OCI-LY3 (cell line): ENCODE measurements around the gene RPL31.

Experiments
- H2AFZ ChIP-seq: fragments of 200-600, 300-600 bp; shearing (Covaris generic); 2 replicates; pipeline ENCODE4 v1.6.0; 2014; ENCODE audit warnings: antibody characterized with exemption, low read depth, low read length
- H3K27ac ChIP-seq: fragments of 200-600, 300-600 bp; sonication (generic); 2 replicates; pipeline ENCODE4 v1.5.1; 2014; ENCODE audit warnings: mild to moderate bottlenecking, low read length, moderate library complexity, mixed read lengths
- H3K27me3 ChIP-seq: fragments of 200-600, 300-600 bp; sonication (generic); 2 replicates; pipeline ENCODE4 v1.6.1; 2014; ENCODE audit warnings: low read depth, low read length, mixed read lengths
- H3K36me3 ChIP-seq: fragments of 200-600, 300-600 bp; sonication (generic); replicated peaks from 2 replicates; pipeline ENCODE3; 2014; ENCODE audit warnings: low read depth, low read length, mixed read lengths
- H3K4me1 ChIP-seq: fragments of 300-600, 200-600 bp; sonication (generic); 2 replicates; pipeline ENCODE4 v1.6.1; 2014; ENCODE audit warnings: low read length, mixed read lengths
- H3K4me2 ChIP-seq: fragments of 200-600, 300-600 bp; sonication (generic); 2 replicates; pipeline ENCODE4 v1.6.1; 2014; ENCODE audit warnings: low read length, mixed read lengths
- H3K4me3 ChIP-seq: fragments of 300-600, 200-600 bp; sonication (generic); 2 replicates; pipeline ENCODE4 v1.5.1; 2014; ENCODE audit warnings: antibody characterized with exemption, mild to moderate bottlenecking, low read length, moderate library complexity
- H3K79me2 ChIP-seq: fragments of 300-600, 200-600 bp; shearing (Covaris generic); 2 replicates; pipeline ENCODE4 v1.6.1; 2014; ENCODE audit warnings: mild to moderate bottlenecking, low read length, mixed read lengths
- H3K9ac ChIP-seq: fragments of 300-600, 200-600 bp; shearing (Covaris generic); 2 replicates; pipeline ENCODE4 v1.6.0; 2014; ENCODE audit warnings: mild to moderate bottlenecking, low read length, moderate library complexity
- H3K9me3 ChIP-seq: fragments of 200-600, 300-600 bp; shearing (Covaris generic); 2 replicates; pipeline ENCODE4 v1.6.1; 2014; ENCODE audit warnings: low read length, mixed read lengths; ENCODE audit not compliant: insufficient read depth
- H4K20me1 ChIP-seq: fragments of 200-600, 300-600 bp; sonication (generic); 2 replicates; pipeline ENCODE4 v1.6.1; 2016; ENCODE audit warnings: low read length, mixed read lengths; ENCODE audit not compliant: insufficient read depth
- CTCF ChIP-seq: fragments of 200-600, 300-600 bp; sonication (generic); IDR thresholded peaks from 2 replicates; pipeline ENCODE4 v1.5.1; 2014; ENCODE audit warnings: antibody characterized with exemption, low read length, low read depth
- EZH2phosphoT487 ChIP-seq: fragments of 200-600 bp; shearing (Covaris generic); IDR thresholded peaks from 2 replicates; pipeline ENCODE4 v1.6.1; 2018; ENCODE audit warnings: antibody characterized with exemption, mixed run types, low read depth

RPL31 gene

GRCh38 chr2:100955226-100955625 is 46.9 kb upstream of the RPL31 start:
- no peak for TF ChIP-seq EZH2phosphoT487
- no peak for TF ChIP-seq CTCF
- H4K20me1 ChIP-seq = no peaks in the 10 kb centered on the region
- no peak overlapping the region for H2AFZ ChIP-seq
- peaks cover 10% of the 10 kb centered on the region; the same call in 1 of the 2 replicates for H3K27me3 ChIP-seq
- no peak overlapping the region for H3K27ac ChIP-seq
- H3K36me3 ChIP-seq = no peaks in the 10 kb centered on the region
- no peak overlapping the region for H3K4me3 ChIP-seq
- no peak overlapping the region for H3K4me2 ChIP-seq
- H3K9ac ChIP-seq = no peak overlapping the region
- no peaks in the 10 kb centered on the region for H3K79me2 ChIP-seq
- H3K4me1 ChIP-seq = no peaks in the 10 kb centered on the region
- H3K9me3 ChIP-seq = no peaks in the 10 kb centered on the region

GRCh38 chr2:100956081-100956480 is 46.0 kb upstream of the RPL31 start:
- TF ChIP-seq EZH2phosphoT487 (no peak), CTCF (no peak)
- peaks cover 14% of the 10 kb centered on the region for H3K27me3 ChIP-seq
- no peaks in the 10 kb centered on the region for H3K79me2 ChIP-seq
- H3K4me3 ChIP-seq = no peak overlapping the region
- no peak overlapping the region for H2AFZ ChIP-seq
- no peaks in the 10 kb centered on the region for H3K9me3 ChIP-seq
- no peak overlapping the region for H3K27ac ChIP-seq
- H3K4me1 ChIP-seq = no peaks in the 10 kb centered on the region
- H4K20me1 ChIP-seq = no peaks in the 10 kb centered on the region
- no peak overlapping the region for H3K4me2 ChIP-seq
- H3K36me3 ChIP-seq = no peaks in the 10 kb centered on the region
- H3K9ac ChIP-seq = no peak overlapping the region

DNA sequence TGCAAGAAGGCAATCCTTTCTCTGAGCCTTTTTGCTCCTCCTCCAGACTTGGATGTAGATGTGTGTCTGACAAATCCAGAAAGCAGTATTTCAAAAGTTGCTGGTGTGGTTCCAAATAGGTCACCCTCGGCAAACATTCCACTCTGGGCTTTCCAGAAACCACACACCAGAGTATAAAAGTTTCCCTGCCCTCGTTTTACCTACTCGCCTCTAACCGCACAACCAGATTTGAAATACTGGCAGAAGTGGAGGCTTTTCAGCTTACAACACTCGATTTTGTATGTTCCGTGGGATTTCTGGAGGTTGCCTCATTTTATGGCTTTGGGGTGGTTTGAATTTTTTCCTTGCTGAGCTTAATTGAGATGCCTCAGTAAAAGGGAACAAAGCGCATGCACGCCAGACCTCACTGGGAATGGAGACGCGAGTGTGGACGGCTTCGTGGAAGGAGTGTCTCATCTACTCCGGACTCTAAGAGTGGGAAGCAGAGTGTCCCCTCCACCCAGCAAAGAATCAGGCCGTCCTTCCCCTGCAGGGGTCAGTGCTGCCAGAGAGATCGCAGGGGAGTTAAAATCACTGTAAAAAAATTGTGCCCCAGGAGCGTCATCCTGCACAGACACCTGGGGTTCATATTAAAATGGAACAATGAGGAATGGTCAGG is 44.0 kb upstream of the RPL31 start:
- Histone ChIP-seq H3K27me3 (peaks cover 16% of the 10 kb centered on the region), H3K9me3 (no peaks in the 10 kb centered on the region), H3K79me2 (no peaks in the 10 kb centered on the region), H3K4me3 (no peak overlapping the region), H3K9ac (no peak overlapping the region), H2AFZ (no peak overlapping the region), H3K27ac (no peak overlapping the region), H3K4me2 (no peak overlapping the region), H3K4me1 (no peaks in the 10 kb centered on the region), H3K36me3 (no peaks in the 10 kb centered on the region), H4K20me1 (no peaks in the 10 kb centered on the region)
- TF ChIP-seq CTCF (no peak), EZH2phosphoT487 (no peak)

- no peak overlapping the region for H3K4me2 ChIP-seq
- no peaks in the 10 kb centered on the region for H3K36me3 ChIP-seq
Observed at GRCh38 chr2:100959225-100959880, 42.7 kb upstream of the RPL31 start.

More at GRCh38 chr2:100959225-100959880, 42.7 kb upstream of the RPL31 start:
- H3K4me1 ChIP-seq = no peaks in the 10 kb centered on the region
- no peak for TF ChIP-seq CTCF
- no peaks in the 10 kb centered on the region for H3K9me3 ChIP-seq
- no peaks in the 10 kb centered on the region for H3K79me2 ChIP-seq
- no peaks in the 10 kb centered on the region for H4K20me1 ChIP-seq
- H3K4me3 ChIP-seq = no peak overlapping the region
- no peak overlapping the region for H3K27ac ChIP-seq
- H3K9ac ChIP-seq = no peak overlapping the region
- H3K27me3 ChIP-seq = peaks cover 16% of the 10 kb centered on the region
- H2AFZ ChIP-seq = no peak overlapping the region
